ENCODE data around the gene CCDC68.

DNA sequence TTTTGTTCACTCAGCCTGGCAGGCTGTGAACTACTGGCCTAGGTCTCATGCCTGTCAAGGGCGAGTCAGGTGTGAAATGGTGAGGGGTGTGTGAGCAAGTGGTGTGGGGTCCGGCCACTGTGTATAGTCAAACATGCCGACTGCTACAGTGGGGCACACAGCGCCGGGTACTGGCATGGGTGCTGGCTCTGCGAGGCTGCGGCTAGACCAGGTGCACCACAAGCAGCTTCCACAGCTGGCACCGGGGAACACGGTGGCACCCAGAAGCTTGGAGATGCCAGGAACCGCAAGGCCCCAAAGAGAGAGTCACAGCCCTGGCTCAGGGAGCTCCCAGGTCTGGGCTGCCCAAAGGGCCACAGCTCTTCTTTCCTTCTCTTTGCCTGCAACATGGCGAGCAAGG, 49.7 kb downstream of the CCDC68 start:
- TF ChIP-seq CTCF (IDR thresholded peaks at IDR 0.05 in 8 of 11, conservative IDR thresholded peaks at IDR 0.05 in 3 of 11) (no peak), POLR2A (IDR thresholded peaks at IDR 0.05) (no peak)

Measured in spleen (tissue), 7 donors.